MM.1S (cell line): ENCODE measurements around the gene NRP2.

Experiments
- DNase-seq: peaks from one replicate; pipeline ENCODE4 v3.0.0-alpha.2; 2015
- H2AFZ ChIP-seq: fragments of 300-600 bp; sonication (generic); 2 replicates; pipeline ENCODE4 v1.6.0; 2016; ENCODE audit warnings: antibody characterized with exemption, low read length
- H3F3A ChIP-seq: fragments of 300-600 bp; sonication (generic); 2 replicates; pipeline ENCODE4 v1.6.1; 2016; ENCODE audit warnings: mild to moderate bottlenecking, antibody characterized with exemption, low read length, moderate library complexity, mixed read lengths; ENCODE audit not compliant: insufficient read depth
- H3K27ac ChIP-seq: fragments of 300-600 bp; sonication (generic); 2 replicates; pipeline ENCODE4 v1.5.1; 2016; ENCODE audit warnings: mild to moderate bottlenecking, low read length
- H3K27me3 ChIP-seq: fragments of 300-600 bp; sonication (generic); replicated peaks from 2 replicates; pipeline ENCODE4 v1.6.0; 2016; ENCODE audit warnings: low read length; ENCODE audit not compliant: insufficient read depth
- H3K36me3 ChIP-seq: fragments of 300-600 bp; sonication (generic); replicated peaks from 2 replicates; pipeline ENCODE4 v1.6.1; 2016; ENCODE audit warnings: mild to moderate bottlenecking, low read length, mixed read lengths; ENCODE audit not compliant: insufficient read depth
- H3K4me1 ChIP-seq: fragments of 300-600 bp; sonication (generic); 2 replicates; pipeline ENCODE4 v1.6.1; 2016; ENCODE audit warnings: low read length, mixed read lengths
- H3K4me2 ChIP-seq: fragments of 300-600 bp; sonication (generic); 2 replicates; pipeline ENCODE4 v1.6.0; 2016; ENCODE audit warnings: low read depth, low read length
- H3K4me3 ChIP-seq: fragments of 300-600 bp; sonication (generic); 2 replicates; pipeline ENCODE4 v1.5.1; 2016; ENCODE audit warnings: low read length, mixed read lengths
- H3K79me2 ChIP-seq: fragments of 300-600 bp; sonication (generic); 2 replicates; pipeline ENCODE4 v1.6.1; 2016; ENCODE audit warnings: mixed run types, low read length, mixed read lengths
- H3K9ac ChIP-seq: fragments of 300-600 bp; sonication (generic); 2 replicates; pipeline ENCODE4 v1.6.1; 2016; ENCODE audit warnings: low read length, mixed read lengths
- H3K9me2 ChIP-seq: fragments of 300-600 bp; sonication (generic); replicated peaks from 2 replicates; pipeline ENCODE4 v1.6.1; 2016; ENCODE audit warnings: mild to moderate bottlenecking, low read length, mixed read lengths; ENCODE audit not compliant: insufficient read depth
- H3K9me3 ChIP-seq: fragments of 300-600 bp; sonication (generic); replicated peaks from 2 replicates; pipeline ENCODE4 v1.6.1; 2016; ENCODE audit warnings: mild to moderate bottlenecking, low read length, mixed read lengths; ENCODE audit not compliant: insufficient read depth
- H4K20me1 ChIP-seq: fragments of 300-600 bp; sonication (generic); 2 replicates; pipeline ENCODE4 v1.6.1; 2016; ENCODE audit warnings: mild to moderate bottlenecking, low read length, moderate library complexity, mixed read lengths; ENCODE audit not compliant: insufficient read depth
- EZH2 ChIP-seq: fragments of 300-600 bp; sonication (generic); optimal IDR thresholded peaks from 2 replicates; pipeline ENCODE3; 2017; ENCODE audit warnings: low read depth, mild to moderate bottlenecking, antibody characterized with exemption, low read length, mixed read lengths
- EZH2phosphoT487 ChIP-seq: fragments of 300-600 bp; sonication (generic); IDR thresholded peaks from 2 replicates; pipeline ENCODE4 v1.6.1; 2018; ENCODE audit warnings: antibody characterized with exemption, low read length
- TF ChIP-seq, protein P1 (sequence below): fragments of 300-600 bp; sonication (generic); IDR thresholded peaks from 2 replicates; pipeline ENCODE4 v1.5.1; 2016; ENCODE audit warnings: antibody characterized with exemption, low read length, mixed read lengths

The NRP2 gene

DNA sequence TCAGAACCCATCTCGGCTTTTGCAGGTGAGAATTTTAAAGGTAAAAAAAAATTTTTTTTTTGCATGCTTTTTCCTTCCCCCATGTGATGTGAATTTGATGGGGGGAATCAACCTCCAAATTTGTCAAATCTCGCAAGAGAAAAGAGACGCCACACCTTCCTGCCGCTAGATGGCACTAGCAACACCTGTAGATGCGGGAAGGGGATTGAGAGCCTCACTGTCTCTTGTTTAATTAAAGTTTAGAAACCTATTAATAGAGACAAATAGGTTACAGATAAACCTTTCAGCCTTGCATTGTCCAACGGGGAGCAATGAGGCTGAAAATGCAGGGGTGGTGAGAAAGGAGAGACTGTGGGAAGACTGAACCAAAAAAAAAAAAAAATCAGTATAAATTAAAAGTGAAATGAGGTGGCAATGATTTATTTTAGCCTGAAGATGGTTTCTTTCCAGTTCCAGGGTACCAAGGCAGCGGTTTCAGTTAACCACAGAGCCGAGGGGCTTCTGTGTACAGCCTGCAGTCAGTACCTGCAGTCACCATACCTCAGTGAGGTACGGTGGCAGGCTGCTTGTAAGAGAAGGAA lies 84.6 kb downstream of the NRP2 start:
- TF ChIP-seq, protein P1, sequence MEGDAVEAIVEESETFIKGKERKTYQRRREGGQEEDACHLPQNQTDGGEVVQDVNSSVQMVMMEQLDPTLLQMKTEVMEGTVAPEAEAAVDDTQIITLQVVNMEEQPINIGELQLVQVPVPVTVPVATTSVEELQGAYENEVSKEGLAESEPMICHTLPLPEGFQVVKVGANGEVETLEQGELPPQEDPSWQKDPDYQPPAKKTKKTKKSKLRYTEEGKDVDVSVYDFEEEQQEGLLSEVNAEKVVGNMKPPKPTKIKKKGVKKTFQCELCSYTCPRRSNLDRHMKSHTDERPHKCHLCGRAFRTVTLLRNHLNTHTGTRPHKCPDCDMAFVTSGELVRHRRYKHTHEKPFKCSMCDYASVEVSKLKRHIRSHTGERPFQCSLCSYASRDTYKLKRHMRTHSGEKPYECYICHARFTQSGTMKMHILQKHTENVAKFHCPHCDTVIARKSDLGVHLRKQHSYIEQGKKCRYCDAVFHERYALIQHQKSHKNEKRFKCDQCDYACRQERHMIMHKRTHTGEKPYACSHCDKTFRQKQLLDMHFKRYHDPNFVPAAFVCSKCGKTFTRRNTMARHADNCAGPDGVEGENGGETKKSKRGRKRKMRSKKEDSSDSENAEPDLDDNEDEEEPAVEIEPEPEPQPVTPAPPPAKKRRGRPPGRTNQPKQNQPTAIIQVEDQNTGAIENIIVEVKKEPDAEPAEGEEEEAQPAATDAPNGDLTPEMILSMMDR = peak; percentile 85
- TF ChIP-seq EZH2 = no peak

DNA sequence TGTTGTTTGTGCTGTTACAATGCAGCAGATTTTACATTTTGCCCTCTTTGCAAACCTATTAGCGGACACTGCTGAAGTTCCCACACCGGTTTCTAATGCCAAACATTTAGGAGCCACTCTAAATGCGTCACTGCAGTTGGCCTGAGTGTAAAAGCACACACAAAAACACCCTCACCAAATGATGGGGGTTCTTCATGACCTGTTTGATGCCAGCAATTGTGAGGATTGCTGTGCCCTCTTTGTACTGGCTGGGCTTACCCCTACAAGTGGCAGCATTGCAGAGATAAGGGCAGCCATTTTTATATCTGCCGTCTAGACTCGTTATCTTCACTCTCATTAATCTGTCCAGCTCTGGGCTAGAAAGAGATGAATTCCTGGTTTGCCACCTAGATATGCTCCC lies 85.3 kb downstream of the NRP2 start:
- no peak for DNase-seq

More for the DNA sequence above, 84.6 kb downstream of the NRP2 start:
- no peak overlapping the region for H3K4me3 ChIP-seq
- H3K9me3 ChIP-seq = no peaks in the 10 kb centered on the region
- H3K79me2 ChIP-seq = no peaks in the 10 kb centered on the region
- no peaks in the 10 kb centered on the region for H3K36me3 ChIP-seq
- H3F3A ChIP-seq = peaks cover 7% of the 10 kb centered on the region; the same call in 1 of the 2 replicates
- peak; percentile 73 for DNase-seq
- H3K4me1 ChIP-seq = peaks cover 14% of the 10 kb centered on the region
- no peaks in the 10 kb centered on the region for H4K20me1 ChIP-seq
- H2AFZ ChIP-seq = no peak overlapping the region
- H3K27ac ChIP-seq = no peak overlapping the region
- no peak overlapping the region for H3K4me2 ChIP-seq
- no peak overlapping the region for H3K9ac ChIP-seq
- no peaks in the 10 kb centered on the region for H3K27me3 ChIP-seq
- H3K9me2 ChIP-seq = no peaks in the 10 kb centered on the region

DNA sequence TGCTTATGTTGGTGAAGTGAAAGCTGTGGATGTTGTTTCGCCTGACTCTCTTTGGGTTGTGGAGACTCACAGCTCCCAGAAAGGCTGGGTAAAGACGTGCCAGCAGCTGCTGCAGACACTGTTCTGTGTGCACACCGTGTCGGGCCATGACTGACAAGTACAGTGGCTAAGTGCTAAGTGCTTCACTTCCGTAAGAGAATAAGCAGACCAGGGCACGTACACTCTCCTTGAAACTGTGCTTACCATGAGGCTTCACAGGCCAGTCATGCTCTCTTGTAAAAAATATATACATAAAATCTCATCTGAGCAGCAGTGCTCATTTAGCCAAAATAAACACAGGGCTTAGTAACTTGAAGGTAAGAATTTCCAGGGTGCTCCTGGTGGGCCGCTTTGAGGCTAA lies 86.0 kb downstream of the NRP2 start:
- Histone ChIP-seq H3K27ac (no peak overlapping the region), H3K4me2 (no peak overlapping the region), H3K9me2 (no peaks in the 10 kb centered on the region), H3K79me2 (no peaks in the 10 kb centered on the region), H3K36me3 (no peaks in the 10 kb centered on the region), H3F3A (peaks cover 7% of the 10 kb centered on the region; the same call in 1 of the 2 replicates), H3K4me1 (peaks cover 14% of the 10 kb centered on the region), H3K9ac (no peak overlapping the region), H3K4me3 (no peak overlapping the region), H3K9me3 (no peaks in the 10 kb centered on the region), H4K20me1 (no peaks in the 10 kb centered on the region), H3K27me3 (no peaks in the 10 kb centered on the region), H2AFZ (no peak overlapping the region)
- no peak for DNase-seq
- TF ChIP-seq EZH2 (no peak), EZH2phosphoT487 (no peak)
- TF ChIP-seq, protein P1 = no peak

More for the DNA sequence above, 85.3 kb downstream of the NRP2 start:
- no peak overlapping the region for H3K9ac ChIP-seq
- H2AFZ ChIP-seq = no peak overlapping the region
- H4K20me1 ChIP-seq = no peaks in the 10 kb centered on the region
- H3K4me1 ChIP-seq = peaks cover 14% of the 10 kb centered on the region
- no peaks in the 10 kb centered on the region for H3K36me3 ChIP-seq
- H3K4me3 ChIP-seq = no peak overlapping the region
- no peak overlapping the region for H3K27ac ChIP-seq
- H3K9me2 ChIP-seq = no peaks in the 10 kb centered on the region
- TF ChIP-seq, protein P1 = no peak
- no peak for TF ChIP-seq EZH2phosphoT487
- no peak for TF ChIP-seq EZH2
- H3K79me2 ChIP-seq = no peaks in the 10 kb centered on the region
- H3F3A ChIP-seq = peaks cover 7% of the 10 kb centered on the region; the same call in 1 of the 2 replicates
- H3K4me2 ChIP-seq = no peak overlapping the region
- H3K9me3 ChIP-seq = no peaks in the 10 kb centered on the region
- H3K27me3 ChIP-seq = no peaks in the 10 kb centered on the region
